Measurements from ENCODE around the gene TSC1.

DNA sequence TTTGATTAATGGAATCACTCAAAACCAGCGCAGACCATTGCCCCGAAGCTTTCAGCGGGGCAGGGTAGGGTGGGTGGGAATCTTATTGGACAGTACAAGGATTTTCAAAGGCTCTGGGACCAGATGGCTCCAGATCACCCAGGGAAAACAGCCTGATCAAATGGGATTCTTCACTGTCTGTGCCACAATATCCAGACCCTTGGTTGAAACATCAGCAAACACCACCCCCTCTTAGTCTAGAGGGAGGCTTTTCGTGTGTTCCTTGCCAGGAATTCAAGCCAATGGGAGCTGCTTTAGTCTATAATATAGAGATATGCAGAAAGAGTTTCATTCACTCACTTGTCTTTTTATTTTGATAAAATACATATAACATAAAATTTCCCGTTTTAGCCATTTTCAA, 35.7 kb upstream of the TSC1 start:
- TF ChIP-seq, protein P1, sequence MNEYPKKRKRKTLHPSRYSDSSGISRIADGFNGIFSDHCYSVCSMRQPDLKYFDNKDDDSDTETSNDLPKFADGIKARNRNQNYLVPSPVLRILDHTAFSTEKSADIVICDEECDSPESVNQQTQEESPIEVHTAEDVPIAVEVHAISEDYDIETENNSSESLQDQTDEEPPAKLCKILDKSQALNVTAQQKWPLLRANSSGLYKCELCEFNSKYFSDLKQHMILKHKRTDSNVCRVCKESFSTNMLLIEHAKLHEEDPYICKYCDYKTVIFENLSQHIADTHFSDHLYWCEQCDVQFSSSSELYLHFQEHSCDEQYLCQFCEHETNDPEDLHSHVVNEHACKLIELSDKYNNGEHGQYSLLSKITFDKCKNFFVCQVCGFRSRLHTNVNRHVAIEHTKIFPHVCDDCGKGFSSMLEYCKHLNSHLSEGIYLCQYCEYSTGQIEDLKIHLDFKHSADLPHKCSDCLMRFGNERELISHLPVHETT (tag by site-specific recombination; IDR thresholded peaks at IDR 0.05) = no peak
- TF ChIP-seq, protein P2, sequence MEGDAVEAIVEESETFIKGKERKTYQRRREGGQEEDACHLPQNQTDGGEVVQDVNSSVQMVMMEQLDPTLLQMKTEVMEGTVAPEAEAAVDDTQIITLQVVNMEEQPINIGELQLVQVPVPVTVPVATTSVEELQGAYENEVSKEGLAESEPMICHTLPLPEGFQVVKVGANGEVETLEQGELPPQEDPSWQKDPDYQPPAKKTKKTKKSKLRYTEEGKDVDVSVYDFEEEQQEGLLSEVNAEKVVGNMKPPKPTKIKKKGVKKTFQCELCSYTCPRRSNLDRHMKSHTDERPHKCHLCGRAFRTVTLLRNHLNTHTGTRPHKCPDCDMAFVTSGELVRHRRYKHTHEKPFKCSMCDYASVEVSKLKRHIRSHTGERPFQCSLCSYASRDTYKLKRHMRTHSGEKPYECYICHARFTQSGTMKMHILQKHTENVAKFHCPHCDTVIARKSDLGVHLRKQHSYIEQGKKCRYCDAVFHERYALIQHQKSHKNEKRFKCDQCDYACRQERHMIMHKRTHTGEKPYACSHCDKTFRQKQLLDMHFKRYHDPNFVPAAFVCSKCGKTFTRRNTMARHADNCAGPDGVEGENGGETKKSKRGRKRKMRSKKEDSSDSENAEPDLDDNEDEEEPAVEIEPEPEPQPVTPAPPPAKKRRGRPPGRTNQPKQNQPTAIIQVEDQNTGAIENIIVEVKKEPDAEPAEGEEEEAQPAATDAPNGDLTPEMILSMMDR (tag by site-specific recombination; IDR thresholded peaks at IDR 0.05) = no peak
- TF ChIP-seq ZNF701 (tag by site-specific recombination; IDR thresholded peaks at IDR 0.05) = no peak
- TF ChIP-seq, protein P3, sequence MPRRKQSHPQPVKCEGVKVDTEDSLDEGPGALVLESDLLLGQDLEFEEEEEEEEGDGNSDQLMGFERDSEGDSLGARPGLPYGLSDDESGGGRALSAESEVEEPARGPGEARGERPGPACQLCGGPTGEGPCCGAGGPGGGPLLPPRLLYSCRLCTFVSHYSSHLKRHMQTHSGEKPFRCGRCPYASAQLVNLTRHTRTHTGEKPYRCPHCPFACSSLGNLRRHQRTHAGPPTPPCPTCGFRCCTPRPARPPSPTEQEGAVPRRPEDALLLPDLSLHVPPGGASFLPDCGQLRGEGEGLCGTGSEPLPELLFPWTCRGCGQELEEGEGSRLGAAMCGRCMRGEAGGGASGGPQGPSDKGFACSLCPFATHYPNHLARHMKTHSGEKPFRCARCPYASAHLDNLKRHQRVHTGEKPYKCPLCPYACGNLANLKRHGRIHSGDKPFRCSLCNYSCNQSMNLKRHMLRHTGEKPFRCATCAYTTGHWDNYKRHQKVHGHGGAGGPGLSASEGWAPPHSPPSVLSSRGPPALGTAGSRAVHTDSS (tag by site-specific recombination; IDR thresholded peaks at IDR 0.05) = no peak
